GM19468 (cell line): ENCODE data around the gene MYO5B.
"Not testable (repeated sequence)": the region's sequence is repeated elsewhere in the genome, so short reads cannot be mapped to it uniquely, and the experiment has no call there.

Experiments used
- ATAC-seq: cut with Tn5 transposase; IDR thresholded peaks from one replicate; pipeline ENCODE4 v1.9.1; 2021; ENCODE audit warnings: mild to moderate bottlenecking, moderate library complexity, moderate number of reproducible peaks; ENCODE audit not compliant: unreplicated experiment; ENCODE audit errors: extremely low read depth

Gene MYO5B

GRCh38 chr18:49904871-49905555 lies 289.9 kb downstream of the MYO5B start:
- ATAC-seq: no peak

DNA sequence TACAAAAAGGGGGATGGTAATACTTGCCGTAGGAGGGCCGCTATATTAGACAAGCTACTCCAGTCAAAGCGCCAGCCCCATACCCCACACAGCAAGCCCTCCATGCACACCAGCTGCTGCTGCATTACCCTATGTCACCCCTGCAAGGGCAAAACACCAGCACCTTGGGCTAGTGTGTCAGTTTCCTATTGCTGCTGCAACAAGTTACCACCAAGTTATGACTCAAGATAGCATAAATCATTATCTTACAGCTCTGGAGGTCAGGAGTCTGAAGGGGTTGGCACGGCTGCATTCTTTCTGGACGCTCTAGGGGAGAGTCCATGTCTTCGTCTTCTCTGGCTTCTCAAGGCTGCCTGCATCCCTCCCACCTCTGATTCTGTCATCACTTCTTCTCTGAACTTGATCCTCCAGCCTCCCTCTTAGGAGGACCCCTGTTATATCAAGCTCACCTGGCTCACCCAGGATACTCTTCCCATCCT lies 293.0 kb downstream of the MYO5B start:
- ATAC-seq: no peak

- ATAC-seq: no peak
These were observed 295.2 kb downstream of the MYO5B start for GRCh38 chr18:49899657-49900330.

GRCh38 chr18:49898421-49898820 lies 296.5 kb downstream of the MYO5B start:
- no peak for ATAC-seq

DNA sequence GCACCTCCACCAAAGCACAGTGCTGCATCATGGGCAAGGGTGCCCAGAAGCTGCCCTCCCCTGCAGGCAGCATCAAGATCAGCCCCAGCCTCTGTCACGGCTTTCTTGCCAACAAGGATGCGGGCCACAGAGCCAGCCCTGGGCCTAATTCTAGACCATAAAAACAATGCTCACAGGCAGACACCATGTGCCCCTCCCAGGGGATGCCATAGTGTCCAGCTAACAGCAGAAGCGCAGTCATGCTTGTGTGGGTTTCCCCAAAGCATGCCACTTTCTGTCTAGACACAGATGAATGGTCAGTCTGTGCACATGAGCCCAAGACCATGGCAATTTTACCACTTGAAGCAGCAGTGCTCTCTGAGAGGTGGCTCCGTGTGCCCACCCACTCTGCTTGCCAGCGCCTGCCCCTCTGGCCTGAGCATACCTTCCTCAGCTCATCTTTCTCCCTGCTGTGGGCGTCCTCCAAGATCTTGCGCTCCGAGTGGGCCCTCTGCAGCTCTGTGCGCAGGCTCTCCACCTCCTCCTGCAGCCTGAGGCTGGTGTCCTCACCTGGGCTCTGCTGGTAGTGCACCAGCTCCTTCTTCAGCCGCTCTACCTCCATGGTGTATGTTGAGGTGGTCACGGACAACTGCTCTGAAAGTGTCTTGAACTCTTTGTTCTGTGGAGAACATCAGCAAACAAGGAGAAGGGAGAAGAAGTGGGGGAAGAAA lies 300.3 kb downstream of the MYO5B start:
- no peak for ATAC-seq

DNA sequence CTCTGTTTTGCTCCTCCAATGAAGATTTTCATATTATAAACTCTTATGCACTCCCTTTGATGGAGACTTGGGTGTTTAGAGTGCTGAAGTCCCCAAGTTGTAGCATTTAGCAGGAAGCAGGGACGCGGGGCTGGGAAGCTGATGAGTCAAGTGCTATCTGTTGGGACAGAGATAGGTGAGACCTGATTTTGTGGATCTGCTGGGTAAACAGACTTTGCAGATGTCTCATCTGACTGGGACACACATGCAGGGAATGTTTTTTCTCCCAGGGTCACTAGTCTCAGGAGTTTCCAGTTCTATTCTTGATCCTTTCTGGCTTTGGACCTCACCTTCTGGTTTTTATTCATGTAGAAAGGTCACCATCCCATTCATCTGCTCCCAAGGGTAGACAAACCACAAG lies 301.9 kb downstream of the MYO5B start:
- no peak for ATAC-seq

- ATAC-seq: no peak
These were observed 302.6 kb downstream of the MYO5B start for GRCh38 chr18:49892148-49892924.

GRCh38 chr18:49890041-49890440 lies 304.9 kb downstream of the MYO5B start:
- ATAC-seq: no peak

- ATAC-seq: not testable (repeated sequence)
These were observed 305.4 kb downstream of the MYO5B start for GRCh38 chr18:49889552-49889951.

DNA sequence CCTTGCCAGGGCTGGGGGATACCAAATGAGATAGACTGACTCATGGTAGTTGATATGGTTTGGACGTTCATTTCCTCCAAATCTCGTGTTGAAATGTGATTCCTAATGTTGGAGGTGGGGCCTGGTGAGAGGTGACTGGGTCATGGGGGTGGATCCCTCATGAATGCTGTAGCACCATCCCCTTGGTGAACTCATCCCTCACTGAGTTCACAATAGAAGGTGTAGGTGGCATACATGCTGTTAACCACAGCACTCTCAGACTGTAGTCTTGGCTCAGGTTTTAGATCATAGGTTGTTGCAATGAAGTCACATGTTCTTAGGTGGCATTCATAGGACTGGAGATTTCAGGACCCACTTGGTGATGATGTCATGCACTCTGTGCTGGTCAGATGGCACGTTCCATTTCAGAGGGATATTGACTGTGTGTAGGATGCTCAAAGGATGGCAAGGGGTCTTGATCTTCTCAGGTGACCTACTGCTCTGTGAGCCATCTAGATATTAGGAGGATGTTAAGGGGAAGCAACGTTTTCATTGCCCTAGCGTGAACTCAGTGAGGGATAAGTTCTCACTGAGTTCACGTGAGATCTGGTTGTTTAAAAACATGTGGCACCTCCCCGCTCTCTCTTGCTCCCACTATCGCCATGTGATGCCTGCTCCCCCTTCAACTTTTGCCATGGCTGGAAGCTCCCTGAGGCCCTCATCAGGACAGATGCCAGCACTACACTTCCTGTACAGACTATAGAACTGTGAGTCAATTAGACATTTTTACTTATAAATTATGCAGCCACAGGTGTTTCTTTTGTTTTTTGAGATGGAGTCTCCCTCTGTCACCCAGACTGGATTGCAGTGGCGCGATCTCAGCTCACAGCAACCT lies 307.8 kb downstream of the MYO5B start:
- ATAC-seq: no peak

- no peak for ATAC-seq
These were observed 310.0 kb downstream of the MYO5B start for GRCh38 chr18:49884959-49885358.

DNA sequence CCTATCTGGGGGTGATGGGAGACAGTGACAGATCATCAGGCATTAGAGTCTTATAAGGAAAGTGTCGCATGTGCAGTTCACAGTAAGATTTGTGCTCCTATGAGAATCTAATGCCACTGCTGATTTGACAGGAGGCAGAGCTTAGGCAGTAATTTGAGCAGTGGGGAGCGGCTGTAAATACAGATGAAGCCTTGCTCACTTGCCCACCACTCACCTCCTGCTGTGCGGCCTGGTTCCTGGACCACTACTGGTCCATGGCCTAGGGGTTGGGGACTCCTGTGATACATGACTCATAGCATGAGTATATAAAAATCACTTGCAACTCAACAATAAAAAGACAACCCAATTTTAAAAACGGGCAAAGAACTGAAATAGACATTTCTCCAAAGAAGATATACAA lies 310.5 kb downstream of the MYO5B start:
- no peak for ATAC-seq

DNA sequence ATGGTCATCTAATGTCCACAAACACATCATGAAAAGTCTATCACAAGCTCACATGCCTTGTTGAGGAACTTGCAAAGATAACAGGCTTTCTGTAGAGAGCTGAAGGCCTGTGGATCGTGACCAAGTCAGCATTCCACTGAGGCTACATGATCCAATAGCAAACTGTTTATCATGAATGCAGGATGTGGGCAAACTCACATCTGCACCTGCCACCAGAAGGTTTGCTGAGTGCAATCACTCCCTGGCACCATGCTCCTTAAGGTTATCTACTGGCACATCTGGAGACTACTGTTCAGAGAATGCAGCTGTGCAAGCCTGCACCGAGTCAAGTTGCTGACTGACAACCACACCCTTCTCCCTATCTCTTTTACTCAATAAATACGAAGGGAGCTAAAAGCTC lies 314.3 kb downstream of the MYO5B start:
- no peak for ATAC-seq

DNA sequence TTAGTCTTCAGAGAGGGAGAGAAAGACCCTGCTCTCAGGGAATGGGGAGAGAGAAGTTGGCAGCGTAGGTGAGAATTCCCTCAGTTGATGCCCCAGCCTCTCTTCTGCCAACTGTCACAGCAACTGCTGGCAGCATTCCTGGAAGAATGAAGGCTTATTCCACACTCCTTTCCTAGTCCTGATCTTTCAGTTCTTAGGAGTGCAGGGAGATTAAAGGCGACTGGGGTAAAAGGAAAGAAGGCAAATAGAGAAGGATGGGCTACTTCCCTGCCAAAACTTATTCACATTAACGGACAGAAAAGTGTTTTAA lies 315.7 kb downstream of the MYO5B start:
- ATAC-seq: no peak

DNA sequence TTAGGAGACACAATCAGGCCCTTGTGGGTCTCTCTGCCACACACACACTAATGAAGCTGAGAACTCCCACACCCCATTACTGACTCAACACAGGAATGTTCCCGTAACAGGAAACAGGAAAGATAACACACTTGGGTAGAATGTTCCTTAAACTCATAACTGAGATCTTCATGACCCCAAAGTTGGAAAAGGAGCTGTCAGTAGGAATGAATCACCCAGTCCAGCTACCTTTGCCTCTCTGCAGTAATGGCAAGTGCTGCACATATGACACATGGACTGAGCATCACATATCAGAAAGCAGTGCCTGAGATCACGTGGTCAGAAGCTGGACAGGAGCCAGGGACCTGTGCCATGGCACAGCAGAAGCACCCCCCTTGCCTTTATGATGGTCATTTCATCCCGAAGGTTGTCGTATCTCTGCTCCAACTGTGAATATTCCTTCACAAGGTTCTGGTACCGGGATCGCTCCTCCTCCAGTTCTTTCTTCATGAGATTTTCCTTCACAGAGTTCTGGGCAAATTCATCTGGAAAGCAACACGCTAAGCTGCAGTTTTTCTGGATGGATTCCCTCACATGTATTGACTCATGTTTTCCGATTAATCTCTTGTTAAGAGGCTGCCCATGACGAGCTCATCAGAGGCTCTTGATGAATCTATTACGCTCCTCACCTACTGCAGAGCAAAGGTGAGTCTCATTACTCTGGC lies 316.2 kb downstream of the MYO5B start:
- ATAC-seq: no peak

DNA sequence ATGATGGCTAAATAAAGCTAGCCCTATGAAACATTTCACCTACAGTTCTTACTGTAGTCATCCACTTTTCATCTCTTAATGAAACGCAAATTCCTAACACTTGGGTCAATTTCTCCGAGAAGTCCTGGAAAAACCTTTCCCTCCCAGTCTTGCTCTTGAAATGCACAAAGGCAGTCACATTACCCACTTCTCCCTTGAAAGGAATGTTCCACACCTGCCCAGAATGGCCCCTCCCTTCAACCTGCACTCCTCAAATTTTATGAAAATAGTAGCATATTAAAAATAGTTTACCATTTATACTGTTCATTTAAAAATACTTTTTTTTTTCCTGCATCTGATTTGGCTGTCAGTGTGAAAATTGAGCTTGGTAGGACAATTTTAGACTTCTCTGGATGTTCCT lies 316.9 kb downstream of the MYO5B start:
- no peak for ATAC-seq

DNA sequence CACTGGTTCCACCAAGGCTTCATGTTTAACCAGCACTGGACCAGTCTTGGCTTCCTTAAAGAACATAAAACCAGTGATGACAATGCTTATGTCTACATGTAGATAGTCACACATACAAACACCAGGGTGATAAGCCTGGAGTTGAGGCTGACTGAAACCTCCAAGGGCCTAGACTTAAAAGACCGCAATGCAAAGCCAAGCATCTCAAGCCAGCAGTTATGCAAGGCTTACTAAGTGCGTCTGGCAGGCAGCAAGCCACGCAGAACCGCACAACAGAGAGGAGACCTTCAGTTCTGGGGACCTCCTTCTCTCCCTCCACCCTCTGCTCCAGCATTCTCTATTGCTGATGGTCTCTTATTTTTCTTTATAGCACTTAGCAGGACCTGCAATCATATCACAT lies 318.4 kb downstream of the MYO5B start:
- no peak for ATAC-seq

DNA sequence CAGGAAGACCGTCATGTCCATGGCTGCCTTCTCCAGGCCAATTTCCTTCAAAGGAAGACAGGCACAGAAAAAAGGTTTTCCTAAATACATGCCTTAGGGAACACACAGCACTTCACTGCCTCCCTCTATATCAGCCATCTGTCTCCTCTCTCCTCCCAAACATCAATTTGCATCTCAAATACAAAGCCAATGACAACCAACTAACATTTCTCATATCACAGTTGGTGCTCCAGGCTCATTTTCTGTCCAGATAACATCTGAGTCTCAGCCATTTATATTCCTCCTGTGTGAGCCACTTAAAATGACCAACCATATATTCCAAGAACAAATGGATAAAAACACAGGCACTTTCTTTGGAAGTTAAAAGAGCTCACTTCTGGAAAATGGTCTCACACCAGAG lies 319.2 kb downstream of the MYO5B start:
- no peak for ATAC-seq

GRCh38 chr18:49875155-49875554 lies 319.8 kb downstream of the MYO5B start:
- ATAC-seq: no peak
